Measurements from ENCODE around the gene PDGFD.
A peak's percentile ranks its signal among the peaks of the same experiment; 100 is the strongest.

Gene PDGFD

GRCh38 chr11:103892603-103893002 is 271.3 kb downstream of the PDGFD start:
- peak; percentile 79 for DNase-seq (ENCODE audit: low read depth)
- TF ChIP-seq CTCF (conservative IDR thresholded peaks at IDR 0.05; ENCODE audit: control insufficient read depth, insufficient read depth, low read depth, low read length): no peak
- no peak overlapping the region for H3K4me3 ChIP-seq (ENCODE audit: control insufficient read depth, low read depth, low read length)

- DNase-seq (ENCODE audit: low read depth): no peak
- H3K4me3 ChIP-seq (ENCODE audit: control insufficient read depth, low read depth, low read length): no peak overlapping the region
- no peak for TF ChIP-seq CTCF (conservative IDR thresholded peaks at IDR 0.05; ENCODE audit: control insufficient read depth, insufficient read depth, low read depth, low read length)
These were observed 273.3 kb downstream of the PDGFD start for GRCh38 chr11:103890654-103891053.

DNA sequence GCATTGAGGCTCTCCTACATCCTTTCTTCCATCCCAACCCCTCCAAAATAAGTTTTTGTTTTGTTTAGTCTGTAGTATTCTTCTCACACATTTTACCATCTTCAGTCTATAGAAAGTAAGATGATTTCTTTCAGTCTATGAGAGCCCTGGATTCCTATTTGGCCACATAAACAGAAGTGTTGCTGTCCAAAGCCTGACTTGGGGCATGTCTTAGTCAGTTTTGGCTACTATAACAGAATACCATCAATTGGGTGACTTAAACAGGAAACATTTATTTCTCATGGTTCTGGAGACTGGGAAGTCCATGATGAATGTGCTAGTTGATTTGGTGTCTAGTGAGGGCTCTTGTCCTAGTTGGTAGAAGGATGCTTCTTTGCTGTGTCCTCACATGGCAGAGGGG is 274.3 kb downstream of the PDGFD start:
- TF ChIP-seq CTCF (conservative IDR thresholded peaks at IDR 0.05; ENCODE audit: control insufficient read depth, insufficient read depth, low read depth, low read length): no peak
- DNase-seq (ENCODE audit: low read depth): no peak
- H3K4me3 ChIP-seq (ENCODE audit: control insufficient read depth, low read depth, low read length): no peak overlapping the region

DNA sequence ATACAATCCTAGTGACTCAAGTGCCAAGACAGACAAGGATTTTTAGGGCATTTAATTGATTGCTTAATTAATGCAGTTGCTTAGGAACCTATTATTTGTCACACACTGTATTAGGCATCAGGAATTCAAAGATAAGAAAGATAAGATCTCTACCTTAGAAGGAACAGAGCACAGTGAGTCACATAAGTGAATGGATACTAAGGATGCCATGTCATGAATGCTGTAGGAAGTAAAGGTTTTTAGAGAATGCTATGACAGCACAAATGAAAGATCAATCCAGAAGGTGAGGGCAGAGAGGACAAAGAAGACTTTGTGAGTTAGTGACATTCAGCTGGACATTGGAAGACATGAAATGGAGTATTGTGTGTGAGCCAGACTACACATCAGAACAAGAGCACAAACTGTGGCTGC is 275.4 kb downstream of the PDGFD start:
- no peak for TF ChIP-seq CTCF (conservative IDR thresholded peaks at IDR 0.05; ENCODE audit: control insufficient read depth, insufficient read depth, low read depth, low read length)
- H3K4me3 ChIP-seq (ENCODE audit: control insufficient read depth, low read depth, low read length): no peak overlapping the region
- DNase-seq (ENCODE audit: low read depth): no peak

- no peak for TF ChIP-seq CTCF (conservative IDR thresholded peaks at IDR 0.05; ENCODE audit: control insufficient read depth, insufficient read depth, low read depth, low read length)
- no peak overlapping the region for H3K4me3 ChIP-seq (ENCODE audit: control insufficient read depth, low read depth, low read length)
- no peak for DNase-seq (ENCODE audit: low read depth)
These were observed 276.8 kb downstream of the PDGFD start for GRCh38 chr11:103887001-103887658.

GRCh38 chr11:103883856-103884255 is 280.1 kb downstream of the PDGFD start:
- TF ChIP-seq CTCF (conservative IDR thresholded peaks at IDR 0.05; ENCODE audit: control insufficient read depth, insufficient read depth, low read depth, low read length): no peak
- no peak overlapping the region for H3K4me3 ChIP-seq (ENCODE audit: control insufficient read depth, low read depth, low read length)
- DNase-seq (ENCODE audit: low read depth): no peak

DNA sequence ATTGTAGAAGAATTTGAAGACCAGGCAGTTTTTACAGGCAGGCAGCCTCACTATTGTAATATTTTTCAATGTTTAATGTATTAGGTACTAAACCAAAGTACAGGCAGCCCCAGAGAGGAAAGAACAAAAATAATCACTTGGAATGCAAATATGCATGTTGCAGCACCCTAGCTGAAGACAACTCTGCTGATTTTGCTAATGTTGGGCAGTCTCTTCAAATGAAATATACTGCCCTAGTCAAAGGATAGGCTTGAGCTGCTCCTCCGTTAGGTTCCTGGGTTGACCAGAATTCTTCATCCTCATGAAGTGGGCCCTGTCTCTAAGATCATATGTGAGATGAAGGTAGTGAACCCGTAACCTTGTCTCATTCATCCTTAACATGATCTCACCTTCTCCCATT is 280.7 kb downstream of the PDGFD start:
- no peak for TF ChIP-seq CTCF (conservative IDR thresholded peaks at IDR 0.05; ENCODE audit: control insufficient read depth, insufficient read depth, low read depth, low read length)
- DNase-seq (ENCODE audit: low read depth): no peak
- H3K4me3 ChIP-seq (ENCODE audit: control insufficient read depth, low read depth, low read length): no peak overlapping the region
